Measurements from ENCODE around the gene CLCN5.

GRCh38 chrX:49959602-49960001 lies 37.2 kb downstream of the CLCN5 start:
- TF ChIP-seq CTCF (IDR thresholded peaks at IDR 0.05) (no peak), POLR2AphosphoS5 (IDR thresholded peaks at IDR 0.05) (no peak), POLR2A (IDR thresholded peaks at IDR 0.05) (no peak)

All from prostate gland (tissue), 2 donors.